GM13977 (cell line): ENCODE measurements around the gene SARDH.

Experiments
- DNase-seq: peaks from one replicate; pipeline ENCODE4 v3.0.0; 2012; ENCODE audit warnings: low spot score
- in situ Hi-C: fragments of 300-500 bp; cut with MboI; formaldehyde crosslinking; loops from one replicate; pipeline ENCODE4 v1.12.0; 2022; ENCODE audit warnings: low sequenced_read_pairs, low pct_unique_long_range_greater_than_20kb, mixed read lengths, inconsistent platforms; ENCODE audit not compliant: unreplicated experiment
- TF ChIP-seq, protein P1 (sequence below): IDR thresholded peaks from 2 replicates; pipeline ENCODE4 v1.5.1; 2012; ENCODE audit warnings: mild to moderate bottlenecking, control low read depth; ENCODE audit not compliant: insufficient read depth; ENCODE audit errors: extremely low read depth, missing control alignments

Gene SARDH

GRCh38 chr9:133694686-133695085 lies 43.5 kb downstream of the SARDH start:
- DNase-seq: no peak
- in situ Hi-C loops: no loop called here
- TF ChIP-seq, protein P1, sequence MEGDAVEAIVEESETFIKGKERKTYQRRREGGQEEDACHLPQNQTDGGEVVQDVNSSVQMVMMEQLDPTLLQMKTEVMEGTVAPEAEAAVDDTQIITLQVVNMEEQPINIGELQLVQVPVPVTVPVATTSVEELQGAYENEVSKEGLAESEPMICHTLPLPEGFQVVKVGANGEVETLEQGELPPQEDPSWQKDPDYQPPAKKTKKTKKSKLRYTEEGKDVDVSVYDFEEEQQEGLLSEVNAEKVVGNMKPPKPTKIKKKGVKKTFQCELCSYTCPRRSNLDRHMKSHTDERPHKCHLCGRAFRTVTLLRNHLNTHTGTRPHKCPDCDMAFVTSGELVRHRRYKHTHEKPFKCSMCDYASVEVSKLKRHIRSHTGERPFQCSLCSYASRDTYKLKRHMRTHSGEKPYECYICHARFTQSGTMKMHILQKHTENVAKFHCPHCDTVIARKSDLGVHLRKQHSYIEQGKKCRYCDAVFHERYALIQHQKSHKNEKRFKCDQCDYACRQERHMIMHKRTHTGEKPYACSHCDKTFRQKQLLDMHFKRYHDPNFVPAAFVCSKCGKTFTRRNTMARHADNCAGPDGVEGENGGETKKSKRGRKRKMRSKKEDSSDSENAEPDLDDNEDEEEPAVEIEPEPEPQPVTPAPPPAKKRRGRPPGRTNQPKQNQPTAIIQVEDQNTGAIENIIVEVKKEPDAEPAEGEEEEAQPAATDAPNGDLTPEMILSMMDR: no peak

DNA sequence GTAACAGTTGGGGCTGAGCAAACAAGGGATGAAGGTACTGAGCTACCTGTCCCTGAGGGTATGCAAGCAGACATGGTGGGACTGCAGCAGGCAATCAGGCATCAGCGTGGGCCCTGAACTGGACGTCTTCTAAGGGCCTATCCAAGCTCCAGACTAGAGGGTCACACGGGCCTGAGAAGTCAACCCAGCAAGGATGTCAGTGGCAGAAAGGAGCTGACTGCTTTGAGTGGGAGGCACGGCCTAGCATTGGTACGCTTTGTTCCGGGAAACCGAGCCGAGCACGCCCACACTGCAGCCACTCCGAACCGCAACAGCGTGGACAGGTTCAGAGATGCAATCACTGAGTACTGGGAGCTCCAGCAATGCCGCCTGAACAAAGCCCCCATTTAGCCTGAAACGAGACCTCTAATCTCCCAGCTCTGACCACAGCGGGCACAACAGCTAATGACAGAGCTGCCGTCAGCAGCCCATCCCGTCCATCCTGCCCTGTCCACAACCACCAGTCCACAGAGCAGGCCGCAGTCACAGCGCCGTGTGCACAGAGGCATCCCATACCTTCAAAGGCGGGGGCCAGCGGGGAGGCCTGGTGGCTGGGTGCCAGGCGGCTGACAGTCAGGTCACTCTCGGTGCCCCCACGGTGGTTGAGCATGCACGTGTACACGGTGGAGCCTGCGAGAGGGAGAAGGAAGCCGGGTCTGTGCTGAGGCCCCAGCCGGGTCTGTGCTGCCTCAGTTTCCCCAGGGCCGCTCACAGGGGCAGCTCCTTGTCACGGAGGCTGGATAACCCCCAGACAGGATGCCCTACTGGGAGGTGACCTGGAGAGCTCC lies 44.2 kb downstream of the SARDH start:
- TF ChIP-seq, protein P1: no peak
- in situ Hi-C loops: no loop called here
- no peak for DNase-seq

GRCh38 chr9:133693116-133693515 lies 45.0 kb downstream of the SARDH start:
- TF ChIP-seq, protein P1: no peak
- DNase-seq: no peak
- in situ Hi-C loops: no loop called here

GRCh38 chr9:133692364-133692985 lies 45.7 kb downstream of the SARDH start:
- TF ChIP-seq, protein P1: no peak
- no peak for DNase-seq
- in situ Hi-C loops: no loop called here

- in situ Hi-C loops: no loop called here
- TF ChIP-seq, protein P1: no peak
- DNase-seq: no peak
Measured at GRCh38 chr9:133691626-133692363, 46.4 kb downstream of the SARDH start.

GRCh38 chr9:133691191-133691590 lies 47.0 kb downstream of the SARDH start:
- no peak for DNase-seq
- TF ChIP-seq, protein P1: no peak
- in situ Hi-C loops: no loop called here
